ENCODE measurements around the gene CDK19. TPM values are rescaled to one million over a fixed set of nuclear protein-coding genes. Genes with fewer than 3 reads are reported as not detected.

Gene CDK19
- total RNA-seq, 4 donors from 2014 or later, result 7.8 to 15.0 (median 9.8) TPM

- DNase-seq (ENCODE audit: low spot score), result no peak
- no peak for ATAC-seq (ENCODE audit: low FRiP score)
Observed at GRCh38 chr6:110646419-110646698, 168.9 kb downstream of the CDK19 start.

GRCh38 chr6:110645685-110646418 lies 169.4 kb downstream of the CDK19 start:
- TF ChIP-seq CTCF (IDR thresholded peaks at IDR 0.05), result no peak
- DNase-seq (ENCODE audit: low spot score) (no peak), ATAC-seq (ENCODE audit: low FRiP score) (no peak)

More at GRCh38 chr6:110646419-110646698, 168.9 kb downstream of the CDK19 start:
- no peak for TF ChIP-seq CTCF (IDR thresholded peaks at IDR 0.05)

GRCh38 chr6:110643175-110643574 lies 172.1 kb downstream of the CDK19 start:
- DNase-seq (ENCODE audit: low spot score), result no peak
- no peak for TF ChIP-seq CTCF (IDR thresholded peaks at IDR 0.05)
- ATAC-seq (ENCODE audit: low FRiP score), result no peak

DNA sequence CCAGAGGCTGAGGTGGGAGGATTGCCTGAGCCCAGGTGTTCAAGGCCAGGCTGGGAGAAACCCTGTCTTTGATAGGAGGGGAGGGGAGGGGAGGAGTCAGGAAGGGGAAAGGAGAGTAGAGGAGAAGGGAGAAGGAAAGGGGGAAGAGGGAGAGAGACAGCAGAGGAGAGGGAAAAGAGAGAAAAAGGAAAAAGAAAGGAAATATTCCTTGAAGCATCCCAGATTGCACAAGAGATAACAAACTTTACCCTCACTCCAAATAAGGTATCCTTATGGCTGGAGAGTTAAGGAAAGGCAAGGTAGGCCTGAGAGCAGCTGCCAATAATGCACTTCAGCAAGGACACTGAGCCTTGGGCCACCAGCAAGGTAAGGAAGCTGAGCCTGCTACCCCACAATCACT lies 172.6 kb downstream of the CDK19 start:
- no peak for TF ChIP-seq CTCF (IDR thresholded peaks at IDR 0.05)
- ATAC-seq (ENCODE audit: low FRiP score), result no peak
- no peak for DNase-seq (ENCODE audit: low spot score)

DNA sequence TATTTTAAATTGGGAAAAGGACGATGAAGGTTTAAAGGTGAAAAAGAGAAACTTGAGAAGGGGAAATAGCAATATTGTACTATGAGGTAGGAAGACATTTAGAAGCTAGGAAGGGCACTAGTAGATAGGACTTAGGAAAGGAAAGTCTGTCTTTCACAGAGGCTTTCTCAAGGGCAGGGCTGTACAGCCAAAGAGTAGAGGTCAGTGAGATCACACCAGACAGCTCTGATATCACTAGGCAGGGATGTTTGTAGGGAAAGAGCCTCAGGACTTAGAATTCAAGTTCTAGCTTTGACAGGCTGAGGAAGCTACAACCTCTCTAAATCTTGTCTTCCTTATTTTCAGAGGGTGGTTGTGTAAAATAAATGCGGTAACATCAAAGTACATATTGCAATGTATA lies 178.5 kb downstream of the CDK19 start:
- no peak for ATAC-seq (ENCODE audit: low FRiP score)
- no peak for TF ChIP-seq CTCF (IDR thresholded peaks at IDR 0.05)
- DNase-seq (ENCODE audit: low spot score), result no peak

DNA sequence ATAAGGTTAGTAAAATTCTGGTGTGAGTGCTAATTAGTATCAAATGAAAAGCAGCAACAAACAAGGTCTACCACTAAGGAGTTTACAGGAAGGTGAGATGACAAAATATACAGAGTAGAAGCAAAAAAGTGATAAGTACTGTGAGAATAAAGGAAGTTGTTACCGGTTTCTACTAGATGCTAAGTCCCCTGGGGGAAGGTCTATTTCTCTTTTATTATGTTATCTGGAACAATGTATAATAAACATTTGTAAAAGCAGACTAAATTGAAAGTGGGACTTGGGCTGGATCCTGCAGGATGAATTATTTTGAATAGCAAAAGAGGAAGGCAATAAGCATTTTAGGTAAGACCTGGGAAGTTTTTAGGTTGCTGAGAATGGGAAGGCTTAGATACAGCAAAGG lies 180.2 kb downstream of the CDK19 start:
- DNase-seq (ENCODE audit: low spot score) (no peak), ATAC-seq (ENCODE audit: low FRiP score) (no peak)
- no peak for TF ChIP-seq CTCF (IDR thresholded peaks at IDR 0.05)

GRCh38 chr6:110633731-110634213 lies 181.5 kb downstream of the CDK19 start:
- DNase-seq (ENCODE audit: low spot score) (no peak), ATAC-seq (ENCODE audit: low FRiP score) (no peak)
- no peak for TF ChIP-seq CTCF (IDR thresholded peaks at IDR 0.05)
